H1 (cell line): ENCODE measurements around the gene MAPK8IP1.

ENCODE experiments used
- BACH1 ChIP-seq: IDR thresholded peaks from 2 replicates; pipeline ENCODE4 v1.6.1; 2012; ENCODE audit warnings: low read length, improper control_type of control experiment
- EZH2 ChIP-seq: fragments of 200-600 bp; sonication (generic); IDR thresholded peaks from 2 replicates; pipeline ENCODE4 v1.7.1; 2012; ENCODE audit warnings: low read depth, mild to moderate bottlenecking, moderate library complexity, low read length, inconsistent platforms; ENCODE audit not compliant: severe bottlenecking
- HDAC2 ChIP-seq, 2 experiments: fragments of 300-600 bp in 1 of 2; sonication (generic) in 1 of 2; IDR thresholded peaks; 2 replicates each; pipeline ENCODE4 v1.6.1; 2011 to 2012; ENCODE audit warnings: low read depth in 2 of 2, low read length in 2 of 2, mild to moderate bottlenecking in 2 of 2, moderate library complexity in 2 of 2, borderline replicate concordance in 1 of 2, inconsistent platforms in 1 of 2
- POLR2A ChIP-seq, 2 experiments: IDR thresholded peaks; 1 replicate in 1 of 2; 2 replicates in 1 of 2; pipeline ENCODE4 v1.6.1; 2011; ENCODE audit warnings: low read depth in 2 of 2, low read length in 2 of 2, mild to moderate bottlenecking in 2 of 2; ENCODE audit errors: control extremely low read depth in 1 of 2
- RXRA ChIP-seq: IDR thresholded peaks from 2 replicates; pipeline ENCODE4 v1.6.1; 2011; ENCODE audit warnings: low read depth, mild to moderate bottlenecking, low read length, moderate library complexity; ENCODE audit not compliant: insufficient read depth
- SIRT6 ChIP-seq: IDR thresholded peaks from one replicate; pipeline ENCODE4 v1.7.1; 2012; ENCODE audit warnings: low read length, inconsistent platforms
- SP1 ChIP-seq: IDR thresholded peaks from 2 replicates; pipeline ENCODE4 v1.6.1; 2011; ENCODE audit warnings: low read depth, low read length
- SUZ12 ChIP-seq: fragments of 200-600 bp; sonication (generic); IDR thresholded peaks from 2 replicates; pipeline ENCODE4 v1.6.1; 2012; ENCODE audit warnings: mild to moderate bottlenecking, inconsistent platforms, low read length, moderate library complexity, mixed read lengths
- YY1 ChIP-seq: IDR thresholded peaks from 2 replicates; pipeline ENCODE4 v1.6.1; 2011; ENCODE audit warnings: low read depth, mild to moderate bottlenecking, low read length
- TF ChIP-seq, protein P1 (sequence below), 3 experiments: IDR thresholded peaks; 1 replicate in 2 of 3; 2 replicates in 1 of 3; pipeline versions ENCODE4 v1.5.1 to v1.6.1; 2011; ENCODE audit warnings: low read length in 3 of 3, mild to moderate bottlenecking in 3 of 3, inconsistent platforms in 2 of 3, low read depth in 1 of 3, moderate library complexity in 1 of 3; ENCODE audit not compliant: insufficient read depth in 1 of 3; ENCODE audit errors: control extremely low read depth in 1 of 3
- TF ChIP-seq, protein P2 (sequence below): fragments of 300-600 bp; sonication (generic); IDR thresholded peaks from 2 replicates; pipeline ENCODE4 v1.7.1; 2012; ENCODE audit warnings: low read length, moderate library complexity, mild to moderate bottlenecking, inconsistent platforms; ENCODE audit not compliant: insufficient replicate concordance

DNA sequence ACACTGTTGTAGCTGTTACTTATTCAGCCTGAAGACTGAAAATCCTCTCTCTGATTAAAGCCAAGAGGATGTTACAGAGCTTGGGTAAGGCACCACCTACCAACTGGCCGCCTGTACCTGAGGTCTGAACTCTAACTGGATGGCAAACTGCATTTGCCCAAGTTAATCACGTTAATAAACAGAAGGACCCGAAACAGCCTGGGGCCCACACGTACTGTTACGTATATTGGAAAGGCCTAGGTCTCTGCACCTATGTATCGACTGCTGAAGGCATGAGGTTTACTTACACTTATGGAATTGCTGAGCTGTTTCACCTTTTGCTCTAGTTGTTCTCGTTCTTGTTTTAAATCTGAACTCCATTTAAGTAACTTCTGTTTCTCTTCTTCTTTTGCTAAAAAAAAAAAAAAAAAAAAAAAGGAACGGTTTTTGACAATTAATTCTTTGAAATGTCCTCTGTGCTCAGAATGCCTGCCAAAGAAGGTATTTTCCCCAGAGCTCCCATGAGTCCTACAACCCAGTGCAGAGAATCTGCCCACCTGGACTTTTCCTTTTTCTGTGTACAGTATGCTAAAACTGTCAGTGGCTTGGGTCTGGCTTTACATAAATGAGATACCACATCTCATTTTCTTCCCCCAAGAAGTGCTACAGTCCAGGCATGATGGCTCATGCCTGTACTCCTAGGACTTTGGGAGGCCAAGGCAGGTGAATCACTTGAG lies 50.1 kb downstream of the MAPK8IP1 start:
- TF ChIP-seq SP1 (no peak), YY1 (no peak), EZH2 (no peak), POLR2A (IDR thresholded peaks at IDR 0.05; ENCODE audit: control extremely low read depth in 1 of 2, low read depth in 2 of 2, low read length in 2 of 2) (no peak), BACH1 (no peak), HDAC2 (IDR thresholded peaks at IDR 0.05; ENCODE audit: borderline replicate concordance in 1 of 2, low read depth in 2 of 2, low read length in 2 of 2) (no peak), RXRA (no peak), SUZ12 (no peak), SIRT6 (no peak)
- TF ChIP-seq, protein P1, sequence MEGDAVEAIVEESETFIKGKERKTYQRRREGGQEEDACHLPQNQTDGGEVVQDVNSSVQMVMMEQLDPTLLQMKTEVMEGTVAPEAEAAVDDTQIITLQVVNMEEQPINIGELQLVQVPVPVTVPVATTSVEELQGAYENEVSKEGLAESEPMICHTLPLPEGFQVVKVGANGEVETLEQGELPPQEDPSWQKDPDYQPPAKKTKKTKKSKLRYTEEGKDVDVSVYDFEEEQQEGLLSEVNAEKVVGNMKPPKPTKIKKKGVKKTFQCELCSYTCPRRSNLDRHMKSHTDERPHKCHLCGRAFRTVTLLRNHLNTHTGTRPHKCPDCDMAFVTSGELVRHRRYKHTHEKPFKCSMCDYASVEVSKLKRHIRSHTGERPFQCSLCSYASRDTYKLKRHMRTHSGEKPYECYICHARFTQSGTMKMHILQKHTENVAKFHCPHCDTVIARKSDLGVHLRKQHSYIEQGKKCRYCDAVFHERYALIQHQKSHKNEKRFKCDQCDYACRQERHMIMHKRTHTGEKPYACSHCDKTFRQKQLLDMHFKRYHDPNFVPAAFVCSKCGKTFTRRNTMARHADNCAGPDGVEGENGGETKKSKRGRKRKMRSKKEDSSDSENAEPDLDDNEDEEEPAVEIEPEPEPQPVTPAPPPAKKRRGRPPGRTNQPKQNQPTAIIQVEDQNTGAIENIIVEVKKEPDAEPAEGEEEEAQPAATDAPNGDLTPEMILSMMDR (IDR thresholded peaks at IDR 0.05; ENCODE audit: control extremely low read depth in 1 of 3, insufficient read depth in 1 of 3, low read depth in 1 of 3, low read length in 3 of 3), result no peak
- TF ChIP-seq, protein P2, sequence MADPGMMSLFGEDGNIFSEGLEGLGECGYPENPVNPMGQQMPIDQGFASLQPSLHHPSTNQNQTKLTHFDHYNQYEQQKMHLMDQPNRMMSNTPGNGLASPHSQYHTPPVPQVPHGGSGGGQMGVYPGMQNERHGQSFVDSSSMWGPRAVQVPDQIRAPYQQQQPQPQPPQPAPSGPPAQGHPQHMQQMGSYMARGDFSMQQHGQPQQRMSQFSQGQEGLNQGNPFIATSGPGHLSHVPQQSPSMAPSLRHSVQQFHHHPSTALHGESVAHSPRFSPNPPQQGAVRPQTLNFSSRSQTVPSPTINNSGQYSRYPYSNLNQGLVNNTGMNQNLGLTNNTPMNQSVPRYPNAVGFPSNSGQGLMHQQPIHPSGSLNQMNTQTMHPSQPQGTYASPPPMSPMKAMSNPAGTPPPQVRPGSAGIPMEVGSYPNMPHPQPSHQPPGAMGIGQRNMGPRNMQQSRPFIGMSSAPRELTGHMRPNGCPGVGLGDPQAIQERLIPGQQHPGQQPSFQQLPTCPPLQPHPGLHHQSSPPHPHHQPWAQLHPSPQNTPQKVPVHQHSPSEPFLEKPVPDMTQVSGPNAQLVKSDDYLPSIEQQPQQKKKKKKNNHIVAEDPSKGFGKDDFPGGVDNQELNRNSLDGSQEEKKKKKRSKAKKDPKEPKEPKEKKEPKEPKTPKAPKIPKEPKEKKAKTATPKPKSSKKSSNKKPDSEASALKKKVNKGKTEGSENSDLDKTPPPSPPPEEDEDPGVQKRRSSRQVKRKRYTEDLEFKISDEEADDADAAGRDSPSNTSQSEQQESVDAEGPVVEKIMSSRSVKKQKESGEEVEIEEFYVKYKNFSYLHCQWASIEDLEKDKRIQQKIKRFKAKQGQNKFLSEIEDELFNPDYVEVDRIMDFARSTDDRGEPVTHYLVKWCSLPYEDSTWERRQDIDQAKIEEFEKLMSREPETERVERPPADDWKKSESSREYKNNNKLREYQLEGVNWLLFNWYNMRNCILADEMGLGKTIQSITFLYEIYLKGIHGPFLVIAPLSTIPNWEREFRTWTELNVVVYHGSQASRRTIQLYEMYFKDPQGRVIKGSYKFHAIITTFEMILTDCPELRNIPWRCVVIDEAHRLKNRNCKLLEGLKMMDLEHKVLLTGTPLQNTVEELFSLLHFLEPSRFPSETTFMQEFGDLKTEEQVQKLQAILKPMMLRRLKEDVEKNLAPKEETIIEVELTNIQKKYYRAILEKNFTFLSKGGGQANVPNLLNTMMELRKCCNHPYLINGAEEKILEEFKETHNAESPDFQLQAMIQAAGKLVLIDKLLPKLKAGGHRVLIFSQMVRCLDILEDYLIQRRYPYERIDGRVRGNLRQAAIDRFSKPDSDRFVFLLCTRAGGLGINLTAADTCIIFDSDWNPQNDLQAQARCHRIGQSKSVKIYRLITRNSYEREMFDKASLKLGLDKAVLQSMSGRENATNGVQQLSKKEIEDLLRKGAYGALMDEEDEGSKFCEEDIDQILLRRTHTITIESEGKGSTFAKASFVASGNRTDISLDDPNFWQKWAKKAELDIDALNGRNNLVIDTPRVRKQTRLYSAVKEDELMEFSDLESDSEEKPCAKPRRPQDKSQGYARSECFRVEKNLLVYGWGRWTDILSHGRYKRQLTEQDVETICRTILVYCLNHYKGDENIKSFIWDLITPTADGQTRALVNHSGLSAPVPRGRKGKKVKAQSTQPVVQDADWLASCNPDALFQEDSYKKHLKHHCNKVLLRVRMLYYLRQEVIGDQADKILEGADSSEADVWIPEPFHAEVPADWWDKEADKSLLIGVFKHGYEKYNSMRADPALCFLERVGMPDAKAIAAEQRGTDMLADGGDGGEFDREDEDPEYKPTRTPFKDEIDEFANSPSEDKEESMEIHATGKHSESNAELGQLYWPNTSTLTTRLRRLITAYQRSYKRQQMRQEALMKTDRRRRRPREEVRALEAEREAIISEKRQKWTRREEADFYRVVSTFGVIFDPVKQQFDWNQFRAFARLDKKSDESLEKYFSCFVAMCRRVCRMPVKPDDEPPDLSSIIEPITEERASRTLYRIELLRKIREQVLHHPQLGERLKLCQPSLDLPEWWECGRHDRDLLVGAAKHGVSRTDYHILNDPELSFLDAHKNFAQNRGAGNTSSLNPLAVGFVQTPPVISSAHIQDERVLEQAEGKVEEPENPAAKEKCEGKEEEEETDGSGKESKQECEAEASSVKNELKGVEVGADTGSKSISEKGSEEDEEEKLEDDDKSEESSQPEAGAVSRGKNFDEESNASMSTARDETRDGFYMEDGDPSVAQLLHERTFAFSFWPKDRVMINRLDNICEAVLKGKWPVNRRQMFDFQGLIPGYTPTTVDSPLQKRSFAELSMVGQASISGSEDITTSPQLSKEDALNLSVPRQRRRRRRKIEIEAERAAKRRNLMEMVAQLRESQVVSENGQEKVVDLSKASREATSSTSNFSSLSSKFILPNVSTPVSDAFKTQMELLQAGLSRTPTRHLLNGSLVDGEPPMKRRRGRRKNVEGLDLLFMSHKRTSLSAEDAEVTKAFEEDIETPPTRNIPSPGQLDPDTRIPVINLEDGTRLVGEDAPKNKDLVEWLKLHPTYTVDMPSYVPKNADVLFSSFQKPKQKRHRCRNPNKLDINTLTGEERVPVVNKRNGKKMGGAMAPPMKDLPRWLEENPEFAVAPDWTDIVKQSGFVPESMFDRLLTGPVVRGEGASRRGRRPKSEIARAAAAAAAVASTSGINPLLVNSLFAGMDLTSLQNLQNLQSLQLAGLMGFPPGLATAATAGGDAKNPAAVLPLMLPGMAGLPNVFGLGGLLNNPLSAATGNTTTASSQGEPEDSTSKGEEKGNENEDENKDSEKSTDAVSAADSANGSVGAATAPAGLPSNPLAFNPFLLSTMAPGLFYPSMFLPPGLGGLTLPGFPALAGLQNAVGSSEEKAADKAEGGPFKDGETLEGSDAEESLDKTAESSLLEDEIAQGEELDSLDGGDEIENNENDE, result no peak
